HepG2 (cell line): Measurements from ENCODE around the gene SLX9. TPM values are rescaled to one million over a fixed set of nuclear protein-coding genes. Genes with fewer than 3 reads are reported as not detected.

ENCODE experiments used
- CAMTA2 ChIP-seq: sonication (generic); formaldehyde crosslinking; IDR thresholded peaks from 2 replicates; pipeline ENCODE4 v1.4.0; 2020; ENCODE audit warnings: mild to moderate bottlenecking, missing genetic modification reagents, borderline replicate concordance
- IKZF4 ChIP-seq: sonication (generic); formaldehyde crosslinking; IDR thresholded peaks from 2 replicates; pipeline ENCODE4 v1.5.1; 2020; ENCODE audit warnings: borderline replicate concordance, mild to moderate bottlenecking, low read depth, missing genetic modification reagents; ENCODE audit errors: not compliant biosample characterization
- JARID2 ChIP-seq: sonication (generic); formaldehyde crosslinking; IDR thresholded peaks from 2 replicates; pipeline ENCODE4 v1.8.1; 2023; ENCODE audit warnings: missing genetic modification reagents, inconsistent platforms; ENCODE audit not compliant: insufficient replicate concordance
- NCOA1 ChIP-seq: sonication (generic); formaldehyde crosslinking; IDR thresholded peaks from 2 replicates; pipeline ENCODE4 v1.9.0; 2021; ENCODE audit warnings: missing genetic modification reagents
- RCOR2 ChIP-seq: IDR thresholded peaks from 2 replicates; pipeline ENCODE4 v1.6.1; 2016; ENCODE audit warnings: missing biosample characterization, missing genetic modification reagents
- TEAD2 ChIP-seq: sonication (generic); formaldehyde crosslinking; IDR thresholded peaks from 2 replicates; pipeline ENCODE4 v1.9.0; 2021; ENCODE audit warnings: missing genetic modification reagents
- ZNF329 ChIP-seq: sonication (generic); formaldehyde crosslinking; IDR thresholded peaks from 2 replicates; pipeline ENCODE4 v1.9.0; 2021; ENCODE audit warnings: low read depth, mild to moderate bottlenecking, missing genetic modification reagents
- ZNF407 ChIP-seq: sonication (generic); formaldehyde crosslinking; IDR thresholded peaks from one replicate; pipeline ENCODE4 v1.5.1; 2020; ENCODE audit warnings: mild to moderate bottlenecking, missing genetic modification reagents; ENCODE audit errors: not compliant biosample characterization
- ZNF451 ChIP-seq: sonication (generic); formaldehyde crosslinking; IDR thresholded peaks from 2 replicates; pipeline ENCODE4 v1.5.0; 2020; ENCODE audit warnings: mild to moderate bottlenecking, missing genetic modification reagents
- ZNF598 ChIP-seq: sonication (generic); formaldehyde crosslinking; IDR thresholded peaks from 2 replicates; pipeline ENCODE4 v1.5.1; 2020; ENCODE audit warnings: mild to moderate bottlenecking, missing genetic modification reagents, borderline replicate concordance
- ZSCAN22 ChIP-seq: sonication (generic); formaldehyde crosslinking; IDR thresholded peaks from 2 replicates; pipeline ENCODE4 v1.4.0; 2020; ENCODE audit warnings: mild to moderate bottlenecking, missing genetic modification reagents
- polyA plus RNA-seq, 8 experiments: library from polyadenylated mRNA; depleted of rRNA in 3 of 8; stranded (reverse) in 7 of 8; unstranded in 1 of 8; fragments of >200 nt; fragmentation: Illumina TruSeq in 4 of 8; extraction: Trizol in 4 of 8; gene quantifications; 2 replicates each; pipeline versions ENCODE4 v1.2.1 to v1.2.3, GENCODE V29; 2011 to 2016; ENCODE audit warnings: low read depth in 4 of 8, missing spikeins in 1 of 8, mixed read lengths in 1 of 8; ENCODE audit not compliant: insufficient read depth in 1 of 8
- total RNA-seq, 5 experiments: library from RNA; depleted of rRNA; stranded (reverse); fragments of >200 nt; fragmentation: Illumina TruSeq; extraction: Trizol; gene quantifications; 2 replicates each; pipeline ENCODE4 v1.2.3, GENCODE V29; 2016; ENCODE audit warnings: low read depth in 1 of 5
- TF ChIP-seq, protein P1 (sequence below): sonication (generic); formaldehyde crosslinking; IDR thresholded peaks from 2 replicates; pipeline ENCODE4 v1.4.0; 2020; ENCODE audit warnings: missing genetic modification reagents, low read depth, mild to moderate bottlenecking, borderline replicate concordance
- TF ChIP-seq, protein P2 (sequence below): sonication (generic); formaldehyde crosslinking; IDR thresholded peaks from 2 replicates; pipeline ENCODE4 v1.9.0; 2021; ENCODE audit warnings: missing genetic modification reagents, borderline replicate concordance
- TF ChIP-seq, protein P3 (sequence below): fragments of 450-650 bp; IDR thresholded peaks from 2 replicates; pipeline ENCODE4 v1.6.1; 2017; ENCODE audit warnings: mild to moderate bottlenecking

SLX9 gene
- total and polyA plus RNA-seq, 2 of the 13 experiments (the other 11 are each of a cell fraction or from before 2014, with no cell fraction given), result 21.0 to 47.1 TPM

DNA sequence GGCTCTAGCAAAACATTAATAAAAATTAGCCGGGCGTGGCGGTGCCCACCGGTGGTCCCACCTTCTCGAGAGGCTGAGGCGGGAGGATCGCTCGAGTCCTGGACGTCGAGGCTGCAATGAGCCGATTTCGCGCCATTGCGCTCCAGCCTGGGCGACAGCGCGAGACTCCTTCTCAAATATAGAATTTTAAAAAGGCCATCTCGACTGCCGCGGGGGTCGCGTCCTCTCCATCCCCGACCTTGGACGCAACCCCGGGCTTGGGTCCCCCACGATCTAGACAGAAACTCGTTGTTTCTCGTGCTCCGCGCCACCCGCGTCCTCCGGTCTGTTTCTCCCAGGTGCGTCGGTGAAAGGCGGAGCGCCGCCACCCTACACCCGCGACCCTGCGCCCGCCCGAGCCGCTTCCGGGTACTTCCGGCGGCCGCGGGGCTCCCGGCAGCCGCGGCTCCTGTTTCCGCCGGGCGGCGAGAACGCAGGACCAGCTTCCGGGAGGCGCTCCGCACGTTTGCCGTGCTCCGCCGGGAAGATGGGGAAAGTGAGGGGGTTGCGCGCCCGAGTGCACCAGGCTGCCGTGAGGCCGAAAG lies at the start of gene SLX9 (continued):
- TF ChIP-seq, protein P1, sequence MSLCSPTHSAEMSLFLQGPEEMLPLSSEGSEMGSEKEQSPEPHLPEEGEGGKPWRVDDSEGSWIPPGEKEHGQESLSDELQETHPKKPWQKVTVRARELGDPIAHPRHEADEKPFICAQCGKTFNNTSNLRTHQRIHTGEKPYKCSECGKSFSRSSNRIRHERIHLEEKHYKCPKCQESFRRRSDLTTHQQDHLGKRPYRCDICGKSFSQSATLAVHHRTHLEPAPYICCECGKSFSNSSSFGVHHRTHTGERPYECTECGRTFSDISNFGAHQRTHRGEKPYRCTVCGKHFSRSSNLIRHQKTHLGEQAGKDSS, result peak; percentile 92; the same call in 1 of the 2 replicates
- TF ChIP-seq NCOA1 (peak; percentile 45; the same call in 1 of the 2 replicates), ZNF329 (peak; percentile 87), JARID2 (CRISPR knock-in tag) (no peak), CAMTA2 (peak; percentile 42; the same call in 1 of the 2 replicates), ZSCAN22 (CRISPR knock-in tag) (0 out of 2 replicates have a peak, but pooled peaks have one; percentile 58), ZNF407 (peak; percentile 77), TEAD2 (CRISPR knock-in tag) (no peak), IKZF4 (CRISPR knock-in tag) (no peak), ZNF598 (peak; percentile 11; the same call in 1 of the 2 replicates), ZNF451 (no peak), RCOR2 (CRISPR knock-in tag) (peak; percentile 62; the same call in 1 of the 2 replicates)
- TF ChIP-seq, protein P2, sequence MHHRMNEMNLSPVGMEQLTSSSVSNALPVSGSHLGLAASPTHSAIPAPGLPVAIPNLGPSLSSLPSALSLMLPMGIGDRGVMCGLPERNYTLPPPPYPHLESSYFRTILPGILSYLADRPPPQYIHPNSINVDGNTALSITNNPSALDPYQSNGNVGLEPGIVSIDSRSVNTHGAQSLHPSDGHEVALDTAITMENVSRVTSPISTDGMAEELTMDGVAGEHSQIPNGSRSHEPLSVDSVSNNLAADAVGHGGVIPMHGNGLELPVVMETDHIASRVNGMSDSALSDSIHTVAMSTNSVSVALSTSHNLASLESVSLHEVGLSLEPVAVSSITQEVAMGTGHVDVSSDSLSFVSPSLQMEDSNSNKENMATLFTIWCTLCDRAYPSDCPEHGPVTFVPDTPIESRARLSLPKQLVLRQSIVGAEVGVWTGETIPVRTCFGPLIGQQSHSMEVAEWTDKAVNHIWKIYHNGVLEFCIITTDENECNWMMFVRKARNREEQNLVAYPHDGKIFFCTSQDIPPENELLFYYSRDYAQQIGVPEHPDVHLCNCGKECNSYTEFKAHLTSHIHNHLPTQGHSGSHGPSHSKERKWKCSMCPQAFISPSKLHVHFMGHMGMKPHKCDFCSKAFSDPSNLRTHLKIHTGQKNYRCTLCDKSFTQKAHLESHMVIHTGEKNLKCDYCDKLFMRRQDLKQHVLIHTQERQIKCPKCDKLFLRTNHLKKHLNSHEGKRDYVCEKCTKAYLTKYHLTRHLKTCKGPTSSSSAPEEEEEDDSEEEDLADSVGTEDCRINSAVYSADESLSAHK (CRISPR knock-in tag), result no peak
- TF ChIP-seq, protein P3, sequence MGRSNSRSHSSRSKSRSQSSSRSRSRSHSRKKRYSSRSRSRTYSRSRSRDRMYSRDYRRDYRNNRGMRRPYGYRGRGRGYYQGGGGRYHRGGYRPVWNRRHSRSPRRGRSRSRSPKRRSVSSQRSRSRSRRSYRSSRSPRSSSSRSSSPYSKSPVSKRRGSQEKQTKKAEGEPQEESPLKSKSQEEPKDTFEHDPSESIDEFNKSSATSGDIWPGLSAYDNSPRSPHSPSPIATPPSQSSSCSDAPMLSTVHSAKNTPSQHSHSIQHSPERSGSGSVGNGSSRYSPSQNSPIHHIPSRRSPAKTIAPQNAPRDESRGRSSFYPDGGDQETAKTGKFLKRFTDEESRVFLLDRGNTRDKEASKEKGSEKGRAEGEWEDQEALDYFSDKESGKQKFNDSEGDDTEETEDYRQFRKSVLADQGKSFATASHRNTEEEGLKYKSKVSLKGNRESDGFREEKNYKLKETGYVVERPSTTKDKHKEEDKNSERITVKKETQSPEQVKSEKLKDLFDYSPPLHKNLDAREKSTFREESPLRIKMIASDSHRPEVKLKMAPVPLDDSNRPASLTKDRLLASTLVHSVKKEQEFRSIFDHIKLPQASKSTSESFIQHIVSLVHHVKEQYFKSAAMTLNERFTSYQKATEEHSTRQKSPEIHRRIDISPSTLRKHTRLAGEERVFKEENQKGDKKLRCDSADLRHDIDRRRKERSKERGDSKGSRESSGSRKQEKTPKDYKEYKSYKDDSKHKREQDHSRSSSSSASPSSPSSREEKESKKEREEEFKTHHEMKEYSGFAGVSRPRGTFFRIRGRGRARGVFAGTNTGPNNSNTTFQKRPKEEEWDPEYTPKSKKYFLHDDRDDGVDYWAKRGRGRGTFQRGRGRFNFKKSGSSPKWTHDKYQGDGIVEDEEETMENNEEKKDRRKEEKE, result no peak
